ENCODE data around the gene FLOT1. TPM values are rescaled to one million over a fixed set of nuclear protein-coding genes. Genes with fewer than 3 reads are reported as not detected.

Gene FLOT1
- polyA plus RNA-seq, 1 experiment: 155 TPM

DNA sequence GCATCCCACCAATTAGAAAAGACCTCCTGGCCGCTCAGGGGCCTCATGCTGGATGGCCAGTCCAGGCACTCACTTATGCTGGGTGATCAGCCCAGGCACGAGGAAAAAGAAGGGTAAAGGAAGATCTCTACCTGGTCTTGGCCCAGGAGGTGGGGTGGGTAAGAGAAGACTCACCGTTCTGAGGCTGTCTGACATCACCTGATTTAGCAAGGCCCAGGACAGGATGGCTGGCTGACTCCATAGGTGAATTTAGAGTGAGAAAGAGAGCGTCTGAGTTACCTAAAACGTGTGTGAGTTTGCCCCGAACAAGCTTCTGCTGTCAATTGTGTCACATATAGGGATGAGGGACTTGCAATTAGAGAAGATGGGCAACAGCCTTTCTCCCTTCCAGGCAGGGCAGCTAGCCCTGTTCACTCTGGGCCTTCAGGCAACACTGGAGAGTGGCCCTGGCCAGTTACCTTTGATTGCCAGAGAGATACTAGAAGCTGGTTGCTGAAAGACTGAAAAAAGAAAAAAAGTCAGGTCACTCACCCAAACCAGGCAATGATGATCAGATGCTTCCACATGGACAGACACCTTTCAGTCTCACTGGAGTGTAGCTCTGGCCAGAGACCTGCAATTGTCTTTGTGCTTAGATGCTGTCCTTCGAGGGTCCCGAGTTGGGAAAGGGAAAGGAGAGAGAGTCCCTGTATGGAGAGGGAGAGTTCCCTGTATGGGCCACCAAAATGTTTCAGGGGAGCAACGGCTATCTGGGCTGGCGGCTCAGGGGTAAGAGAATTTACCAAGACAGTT, 37.6 kb upstream of the FLOT1 start:
- DNase-seq (ENCODE audit: low read depth, low spot score): no peak
- Histone ChIP-seq H3K4me3 (ENCODE audit: low read depth, low read length) (no peak overlapping the region), H3K27me3 (ENCODE audit: control insufficient read depth, insufficient read depth, low read length) (no peaks in the 10 kb centered on the region), H3K9me3 (ENCODE audit: control insufficient read depth, insufficient read depth, low read length) (no peaks in the 10 kb centered on the region), H3K27ac (ENCODE audit: low read depth, low read length) (peak overlapping the region; percentile 100)
- no peak for TF ChIP-seq CTCF (IDR thresholded peaks at IDR 0.05; ENCODE audit: low read depth, low read length)
- ChIA-PET CTCF (interaction anchor here (0.5 to 1.5 kb wide), 2 partner anchors 42 to 106 kb away, joined by 3 to 5 read pairs; no protein-coding TSS in a partner anchor), POLR2A (interaction anchor here (1.0 to 2.7 kb wide), 6 partner anchors 11 to 38 kb away, joined by 3 to 49 read pairs (median 8); partner anchors contain the start of genes FLOT1 and IER3)

GRCh38 chr6:30778001-30778635, 35.6 kb upstream of the FLOT1 start:
- Histone ChIP-seq H3K27me3 (ENCODE audit: control insufficient read depth, insufficient read depth, low read length) (no peaks in the 10 kb centered on the region), H3K9me3 (ENCODE audit: control insufficient read depth, insufficient read depth, low read length) (no peaks in the 10 kb centered on the region), H3K4me3 (ENCODE audit: low read depth, low read length) (no peak overlapping the region), H3K27ac (ENCODE audit: low read depth, low read length) (no peak overlapping the region)
- no peak for DNase-seq (ENCODE audit: low read depth, low spot score)
- POLR2A ChIA-PET: interaction anchor here (1.6 to 2.6 kb wide), 2 partner anchors 9 to 34 kb away, joined by 9 to 14 read pairs; partner anchors contain the start of gene IER3
- no peak for TF ChIP-seq CTCF (IDR thresholded peaks at IDR 0.05; ENCODE audit: low read depth, low read length)
- CTCF ChIA-PET: interaction anchor here (0.5 kb wide), 1 partner anchor 621 kb away, joined by 3 read pairs; no protein-coding TSS in a partner anchor

DNA sequence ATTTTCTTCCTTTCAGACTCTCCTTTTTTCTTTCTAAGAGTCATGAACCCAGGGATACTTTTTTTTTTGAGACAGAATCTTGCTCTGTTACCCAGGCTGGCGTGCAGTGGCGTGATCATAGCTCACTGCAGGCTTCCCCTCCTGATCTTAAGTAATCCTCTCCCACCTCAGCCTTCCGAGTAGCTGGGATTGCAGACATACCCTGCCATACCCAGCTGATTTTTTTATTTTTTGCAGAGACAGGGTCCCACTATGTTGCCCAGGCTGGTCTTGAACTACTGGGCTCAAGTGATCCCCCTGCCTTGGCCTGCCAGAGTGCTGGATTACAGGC, 34.6 kb upstream of the FLOT1 start:
- DNase-seq (ENCODE audit: low read depth, low spot score): no peak
- CTCF ChIA-PET: interaction anchor here (1.3 kb wide), 1 partner anchor 11 kb away, joined by 5 read pairs; no protein-coding TSS in a partner anchor
- no peak for TF ChIP-seq CTCF (IDR thresholded peaks at IDR 0.05; ENCODE audit: low read depth, low read length)
- Histone ChIP-seq H3K9me3 (ENCODE audit: control insufficient read depth, insufficient read depth, low read length) (no peaks in the 10 kb centered on the region), H3K27ac (ENCODE audit: low read depth, low read length) (no peak overlapping the region), H3K4me3 (ENCODE audit: low read depth, low read length) (no peak overlapping the region), H3K27me3 (ENCODE audit: control insufficient read depth, insufficient read depth, low read length) (no peaks in the 10 kb centered on the region)
- POLR2A ChIA-PET: no interaction called here

DNA sequence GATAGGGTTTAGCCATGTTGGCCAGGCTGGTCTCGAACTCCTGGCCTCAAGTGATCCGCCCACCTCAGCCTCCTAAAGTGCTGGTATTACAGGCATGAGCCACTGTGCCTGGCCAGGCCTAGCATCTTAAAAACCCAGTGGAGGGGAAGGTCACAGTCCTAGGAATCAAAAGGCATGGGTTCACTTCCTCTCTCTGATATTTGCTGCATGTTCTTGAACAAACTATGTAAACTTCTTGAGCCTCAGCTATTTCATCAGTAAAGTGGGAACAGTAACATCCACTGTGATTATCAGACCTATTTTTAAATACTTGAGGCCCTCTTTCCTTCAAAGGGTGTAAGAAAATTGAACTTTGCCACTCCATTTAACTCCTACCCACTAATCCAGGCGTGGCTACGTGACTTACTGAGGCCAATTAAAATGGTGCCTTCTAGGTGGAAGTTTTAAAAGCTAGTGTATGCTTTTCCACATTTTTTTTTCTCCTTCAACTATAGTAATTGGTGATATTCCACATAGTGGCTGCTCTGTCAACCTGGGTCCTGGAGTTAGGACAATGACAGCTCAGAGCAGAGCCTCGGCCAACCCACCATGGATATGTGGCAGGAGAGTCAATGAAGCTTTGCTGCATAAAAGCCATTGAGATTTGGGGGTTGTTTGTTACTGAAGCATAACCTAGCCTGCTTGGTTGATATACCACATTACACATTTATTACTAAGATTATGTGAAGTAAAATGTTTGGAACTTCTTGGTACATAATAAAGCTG, 34.1 kb upstream of the FLOT1 start:
- ChIA-PET POLR2A (no interaction called here), CTCF (interaction anchor here (1.3 kb wide), 1 partner anchor 11 kb away, joined by 5 read pairs; no protein-coding TSS in a partner anchor)
- DNase-seq (ENCODE audit: low read depth, low spot score): no peak
- H3K27me3 ChIP-seq (ENCODE audit: control insufficient read depth, insufficient read depth, low read length): no peaks in the 10 kb centered on the region
- TF ChIP-seq CTCF (IDR thresholded peaks at IDR 0.05; ENCODE audit: low read depth, low read length): no peak
- H3K27ac ChIP-seq (ENCODE audit: low read depth, low read length): no peak overlapping the region
- no peak overlapping the region for H3K4me3 ChIP-seq (ENCODE audit: low read depth, low read length)
- no peaks in the 10 kb centered on the region for H3K9me3 ChIP-seq (ENCODE audit: control insufficient read depth, insufficient read depth, low read length)

Measured in AG04450 (cell line).